ENCODE measurements around the gene TMEM233.

The TMEM233 gene

DNA sequence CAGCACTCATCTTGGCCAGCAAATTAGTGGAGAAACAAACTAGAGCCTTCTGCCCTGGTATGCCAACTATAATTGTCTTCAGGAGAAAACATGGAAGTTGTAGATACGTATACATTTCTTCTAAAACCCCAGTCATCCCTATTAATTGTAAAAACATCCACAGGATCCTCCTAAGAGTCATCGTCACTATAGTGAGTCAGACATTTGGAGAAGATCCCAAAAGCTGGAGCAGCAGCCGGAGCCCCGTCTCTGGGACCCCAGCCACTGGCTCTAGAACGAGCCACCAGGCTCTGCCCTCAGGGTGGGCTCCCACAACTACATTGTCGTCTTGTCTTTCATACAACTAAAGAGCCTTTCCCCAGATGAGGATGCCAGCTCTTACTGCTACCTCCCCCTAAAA, 89.8 kb downstream of the TMEM233 start:
- DNase-seq, result no peak

DNA sequence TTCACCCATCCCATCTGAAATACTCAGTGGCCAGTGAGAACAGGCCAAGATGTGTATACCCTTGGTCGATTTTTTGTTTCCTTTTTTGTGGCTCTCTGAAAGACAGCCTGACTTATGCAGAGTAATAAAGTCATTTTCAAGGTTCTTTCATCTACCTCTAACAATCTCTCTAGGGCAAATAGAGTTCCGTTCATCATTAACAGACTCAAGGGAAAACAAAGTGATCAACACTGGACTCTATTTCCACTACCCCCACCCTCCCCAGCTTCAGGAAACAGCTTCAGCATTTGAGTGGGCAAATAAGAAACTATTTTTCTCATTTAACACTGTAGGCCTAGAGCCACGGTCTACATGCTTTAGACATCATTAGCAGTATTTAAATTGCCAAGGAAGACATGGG, 90.2 kb downstream of the TMEM233 start:
- DNase-seq, result no peak

DNA sequence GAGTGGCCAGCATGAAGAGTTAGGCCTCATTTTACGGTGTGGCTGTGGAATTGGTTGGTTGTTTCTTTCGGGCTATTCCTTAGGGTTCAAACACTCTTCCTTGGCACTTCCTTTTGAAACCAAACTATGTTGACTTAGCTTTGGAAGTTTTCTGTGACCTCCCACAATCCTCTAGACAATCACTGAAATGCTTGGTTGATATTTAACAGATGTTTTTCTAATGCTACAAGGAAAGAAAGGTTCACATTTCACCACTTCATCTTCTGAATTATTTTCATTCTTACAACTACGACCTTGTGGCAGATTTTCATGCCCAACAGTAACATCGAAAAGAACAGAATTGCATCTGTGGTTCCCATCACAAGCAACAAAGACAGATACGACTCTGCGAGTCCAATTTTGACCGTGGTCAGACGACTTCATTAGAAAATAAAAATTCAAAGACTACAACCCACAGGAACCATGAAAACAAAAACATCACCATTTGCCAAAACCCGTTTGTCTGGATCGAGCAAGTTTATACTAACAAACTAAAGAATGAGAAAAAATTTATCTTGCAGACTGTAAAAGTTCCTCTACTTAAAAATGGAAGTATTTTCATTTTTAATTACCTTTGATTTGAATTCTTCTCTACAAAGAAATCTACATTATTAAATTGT, 91.3 kb downstream of the TMEM233 start:
- DNase-seq, result no peak

DNA sequence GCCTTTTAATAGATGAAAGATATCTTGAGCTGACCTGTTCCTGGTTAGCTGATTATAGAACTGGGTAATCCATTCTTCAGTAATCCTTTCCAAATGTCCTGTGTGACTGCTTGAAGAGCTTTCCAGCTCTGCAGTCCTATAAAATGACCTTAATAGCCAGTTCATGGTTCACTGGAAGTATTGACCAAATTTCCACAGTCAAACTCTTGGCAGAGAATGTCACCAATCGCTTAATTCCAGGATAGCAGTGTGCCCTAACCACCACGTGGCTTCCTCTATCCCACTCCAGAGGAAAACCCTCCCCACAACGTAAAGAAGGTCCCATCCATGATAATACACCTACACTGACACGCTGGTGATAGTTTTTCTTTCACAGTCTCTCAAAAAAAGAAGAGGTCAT, 91.8 kb downstream of the TMEM233 start:
- DNase-seq, result no peak

DNA sequence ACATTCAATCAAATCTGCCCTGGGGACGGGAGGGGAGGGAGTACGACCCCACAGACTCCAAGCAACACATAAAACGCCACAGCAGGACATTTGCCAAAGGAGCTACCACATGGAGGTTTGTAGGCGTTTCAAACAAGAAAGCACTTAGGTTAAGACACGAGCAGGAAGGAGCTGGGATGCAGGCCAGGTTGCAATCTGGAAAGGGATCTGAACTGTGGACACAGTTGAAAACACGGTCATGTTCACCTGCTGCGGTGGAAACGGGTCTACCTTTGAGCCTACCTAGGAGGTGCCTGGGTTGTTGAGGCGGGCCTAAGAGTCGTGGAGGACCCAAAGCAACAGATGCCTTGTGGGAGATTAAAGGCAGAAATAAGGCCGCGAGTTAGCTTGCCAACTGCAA, 92.8 kb downstream of the TMEM233 start:
- no peak for DNase-seq

DNA sequence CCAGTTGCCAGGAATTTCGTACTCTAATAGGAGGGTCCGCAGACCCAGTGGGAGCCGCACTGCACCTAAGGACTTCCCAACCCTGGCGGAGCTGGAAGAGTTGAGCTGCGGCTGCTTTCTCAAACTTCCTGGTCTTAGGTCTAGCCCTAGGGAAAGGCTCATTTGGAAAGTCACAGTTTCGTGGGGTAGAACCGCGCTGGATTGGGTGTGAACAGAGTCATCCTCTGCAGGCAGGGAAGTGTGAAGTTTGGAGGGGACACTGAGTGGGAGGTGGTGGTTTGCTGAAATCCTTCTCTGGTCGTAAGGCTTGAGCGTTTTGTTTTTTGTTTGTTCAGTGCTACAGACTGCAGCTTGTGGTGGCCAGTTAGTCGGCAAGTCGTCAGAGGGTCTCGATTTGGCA, 93.2 kb downstream of the TMEM233 start:
- no peak for DNase-seq

DNA sequence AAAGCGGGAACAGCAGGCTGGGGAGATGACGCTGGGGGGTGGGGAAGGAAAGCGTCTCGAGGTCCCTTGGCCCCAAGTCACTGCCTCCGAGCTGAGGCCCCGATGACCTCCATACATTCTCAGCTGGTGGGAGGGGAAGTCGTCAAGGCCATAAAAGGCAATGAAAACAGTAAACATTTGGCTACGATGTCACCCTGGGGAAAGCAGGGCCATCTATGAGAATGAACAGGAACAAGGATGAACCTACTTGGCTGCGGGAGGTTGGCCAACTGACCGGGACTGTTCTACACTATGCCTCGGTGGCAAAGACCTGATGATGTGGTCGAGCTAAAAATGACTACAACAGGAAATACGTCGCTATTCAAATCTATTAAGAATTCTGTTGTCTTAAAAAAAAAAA, 93.8 kb downstream of the TMEM233 start:
- DNase-seq, result no peak

DNA sequence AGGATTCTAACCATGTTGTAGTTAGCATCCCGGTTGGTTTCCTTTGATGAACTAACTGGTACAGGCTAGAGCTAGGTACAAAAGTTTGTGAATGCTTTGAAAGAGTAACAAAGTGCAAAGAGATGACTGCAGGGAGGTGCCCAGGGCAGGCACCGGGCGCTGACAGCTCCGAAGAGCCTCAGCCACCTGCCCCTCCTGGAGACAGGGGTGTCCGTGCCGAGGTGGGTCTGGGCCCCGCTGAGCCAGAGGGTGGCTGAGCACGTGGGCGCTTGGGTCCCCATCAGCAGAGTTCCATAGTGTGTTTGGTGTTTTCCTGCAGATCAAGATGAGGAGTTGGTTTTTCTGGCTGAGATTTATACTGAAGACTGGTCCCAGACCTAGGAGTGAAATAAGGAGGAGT, 94.3 kb downstream of the TMEM233 start:
- DNase-seq, result no peak

DNA sequence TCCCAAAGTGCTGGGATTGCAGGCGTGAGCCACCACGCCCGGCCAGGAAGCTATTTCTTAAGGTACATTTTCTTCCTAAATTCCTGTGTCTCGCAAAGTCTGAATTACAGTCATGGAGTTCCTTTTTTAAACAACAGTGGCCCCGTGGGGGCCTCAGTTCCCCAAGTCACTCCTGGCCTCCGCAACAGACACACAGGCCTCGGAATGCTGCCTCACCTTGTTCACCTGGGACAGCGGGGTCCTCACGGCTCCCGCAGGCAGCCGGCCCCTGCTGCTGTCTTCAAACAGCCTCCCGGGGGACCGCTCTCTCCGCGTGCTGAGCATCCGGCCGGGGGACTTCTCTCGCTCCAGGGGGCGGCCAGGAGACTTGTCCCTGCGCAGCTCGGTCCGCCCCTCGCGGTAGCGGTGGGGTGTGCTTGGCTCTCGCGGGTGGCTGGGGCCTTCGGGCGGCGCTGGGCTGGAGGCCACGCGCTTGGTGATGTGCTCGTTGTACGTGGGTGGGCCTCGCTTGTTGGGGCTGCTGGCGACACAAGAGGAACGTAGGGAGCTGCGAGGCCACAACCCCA, 96.4 kb downstream of the TMEM233 start:
- no peak for DNase-seq

DNA sequence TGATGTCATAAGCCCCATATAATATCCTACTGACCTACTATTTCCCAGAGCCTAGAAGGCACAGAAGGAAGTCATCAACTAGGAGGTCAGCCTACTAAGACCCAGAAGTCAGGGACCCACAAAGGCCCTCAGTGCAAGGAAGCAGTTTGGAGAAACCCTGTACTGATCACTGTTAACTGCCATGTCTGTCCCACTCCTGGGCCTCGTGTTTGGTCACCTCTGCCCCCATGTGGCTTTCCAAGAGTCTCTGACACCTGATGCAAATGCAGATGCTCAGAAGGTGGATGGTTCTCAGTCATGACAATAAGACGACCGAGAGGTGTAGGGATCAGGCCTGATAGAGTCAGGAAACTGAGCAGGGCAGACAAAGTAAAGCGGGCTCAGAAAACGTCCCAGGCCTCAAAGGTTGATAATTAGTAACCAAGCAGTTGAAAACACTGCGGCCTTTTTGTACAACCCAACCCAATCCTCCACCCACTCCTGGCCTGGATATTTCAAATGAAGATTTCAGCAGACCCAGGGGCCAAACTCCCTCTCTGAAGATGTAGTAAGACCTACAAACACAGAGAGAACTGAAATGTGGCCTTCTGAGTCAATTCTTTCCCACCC, 97.7 kb downstream of the TMEM233 start:
- no peak for DNase-seq

DNA sequence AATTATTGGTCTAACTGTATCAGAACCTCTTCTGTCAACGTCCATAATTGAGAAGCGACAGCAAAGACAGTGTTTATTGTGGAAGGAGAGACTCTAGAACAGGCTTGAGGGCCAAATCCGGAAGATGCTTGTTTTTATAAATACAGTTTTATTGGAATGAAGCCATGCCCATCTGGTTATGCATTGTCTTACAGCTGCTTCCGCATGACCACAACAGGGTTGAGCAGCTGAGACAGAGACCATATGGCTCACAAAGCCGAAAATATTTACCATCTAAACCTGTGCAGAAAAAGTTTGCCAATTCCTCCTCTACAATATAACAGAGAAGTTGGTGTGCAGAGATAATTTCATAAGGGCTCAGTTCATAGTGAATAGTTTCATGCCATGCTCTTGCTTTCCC, 98.8 kb downstream of the TMEM233 start:
- DNase-seq, result no peak

Measured in NCI-H774 (cell line).